Measurements from ENCODE around the gene FRMD7. TPM values are rescaled to one million over a fixed set of nuclear protein-coding genes. Genes with fewer than 3 reads are reported as not detected.

The FRMD7 gene
- total RNA-seq, 4 donors from 2014 or later: not detected

DNA sequence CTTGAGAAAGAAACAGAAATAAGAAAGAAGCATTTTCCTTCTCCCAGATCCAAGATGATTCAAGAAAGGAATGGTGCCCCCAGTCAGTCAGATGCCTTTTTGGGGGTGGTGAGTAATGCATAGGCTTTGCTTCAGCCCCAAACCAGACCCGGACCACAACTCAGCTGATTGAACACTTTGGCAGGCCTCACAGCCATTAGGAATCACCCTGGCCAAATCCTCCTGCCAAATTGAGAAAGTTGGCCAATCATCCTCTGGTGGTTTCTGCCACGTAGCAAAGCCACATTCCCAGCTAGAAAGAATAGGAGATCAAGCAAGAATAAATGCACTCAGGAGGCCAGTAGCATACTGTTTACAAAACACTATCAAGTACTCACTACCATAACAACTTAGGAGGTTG lies 33.7 kb downstream of the FRMD7 start:
- no peaks in the 10 kb centered on the region for H3K9me3 ChIP-seq
- no peak overlapping the region for H3K27ac ChIP-seq
- DNase-seq (ENCODE audit: low spot score in 2 of 2): no peak
- WGBS, 2 donors: 38 to 57% methylated on average over 2 of the region's 2 CpGs
- no peaks in the 10 kb centered on the region for H3K36me3 ChIP-seq
- TF ChIP-seq POLR2A (IDR thresholded peaks at IDR 0.05) (no peak), EP300 (IDR thresholded peaks at IDR 0.05) (no peak)
- TF ChIP-seq, protein P1, sequence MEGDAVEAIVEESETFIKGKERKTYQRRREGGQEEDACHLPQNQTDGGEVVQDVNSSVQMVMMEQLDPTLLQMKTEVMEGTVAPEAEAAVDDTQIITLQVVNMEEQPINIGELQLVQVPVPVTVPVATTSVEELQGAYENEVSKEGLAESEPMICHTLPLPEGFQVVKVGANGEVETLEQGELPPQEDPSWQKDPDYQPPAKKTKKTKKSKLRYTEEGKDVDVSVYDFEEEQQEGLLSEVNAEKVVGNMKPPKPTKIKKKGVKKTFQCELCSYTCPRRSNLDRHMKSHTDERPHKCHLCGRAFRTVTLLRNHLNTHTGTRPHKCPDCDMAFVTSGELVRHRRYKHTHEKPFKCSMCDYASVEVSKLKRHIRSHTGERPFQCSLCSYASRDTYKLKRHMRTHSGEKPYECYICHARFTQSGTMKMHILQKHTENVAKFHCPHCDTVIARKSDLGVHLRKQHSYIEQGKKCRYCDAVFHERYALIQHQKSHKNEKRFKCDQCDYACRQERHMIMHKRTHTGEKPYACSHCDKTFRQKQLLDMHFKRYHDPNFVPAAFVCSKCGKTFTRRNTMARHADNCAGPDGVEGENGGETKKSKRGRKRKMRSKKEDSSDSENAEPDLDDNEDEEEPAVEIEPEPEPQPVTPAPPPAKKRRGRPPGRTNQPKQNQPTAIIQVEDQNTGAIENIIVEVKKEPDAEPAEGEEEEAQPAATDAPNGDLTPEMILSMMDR (IDR thresholded peaks at IDR 0.05): no peak
- H3K27me3 ChIP-seq: peaks cover 0 to 6% of the 10 kb centered on the region in 2 donors
- no peaks in the 10 kb centered on the region for H3K4me1 ChIP-seq
- no peak overlapping the region for H3K4me3 ChIP-seq

DNA sequence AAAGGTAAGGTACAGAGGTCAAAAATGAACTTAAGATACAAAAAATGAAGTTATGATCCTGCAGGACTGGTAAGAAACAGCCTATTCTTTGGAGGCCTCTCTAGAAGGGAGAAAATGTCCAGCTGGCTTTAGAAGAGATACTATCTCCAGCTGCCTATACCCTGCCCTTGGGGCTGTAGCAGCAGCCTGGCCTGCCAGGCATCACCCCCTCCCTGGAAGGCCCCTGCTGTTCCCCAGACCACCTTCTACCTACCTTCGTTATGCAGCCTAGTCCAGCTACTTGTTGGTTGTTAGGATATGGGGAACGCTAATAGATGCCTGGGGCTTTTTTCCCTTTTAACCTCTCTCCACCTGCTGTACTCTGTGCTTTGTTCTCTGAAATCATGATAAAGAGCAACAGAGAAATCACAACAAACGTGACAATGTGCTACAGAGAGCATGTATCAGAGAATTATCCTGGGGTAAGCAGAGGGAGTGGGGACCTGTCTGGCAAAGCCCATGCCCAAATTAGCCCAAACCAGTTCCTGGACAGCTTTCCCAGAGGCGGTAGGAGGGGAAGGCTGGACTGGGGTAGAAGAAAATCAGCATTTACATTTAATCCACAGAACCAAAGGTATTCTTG lies 34.5 kb downstream of the FRMD7 start:
- WGBS, 2 donors: 68 to 69% methylated on average over 4 of the region's 4 CpGs

DNA sequence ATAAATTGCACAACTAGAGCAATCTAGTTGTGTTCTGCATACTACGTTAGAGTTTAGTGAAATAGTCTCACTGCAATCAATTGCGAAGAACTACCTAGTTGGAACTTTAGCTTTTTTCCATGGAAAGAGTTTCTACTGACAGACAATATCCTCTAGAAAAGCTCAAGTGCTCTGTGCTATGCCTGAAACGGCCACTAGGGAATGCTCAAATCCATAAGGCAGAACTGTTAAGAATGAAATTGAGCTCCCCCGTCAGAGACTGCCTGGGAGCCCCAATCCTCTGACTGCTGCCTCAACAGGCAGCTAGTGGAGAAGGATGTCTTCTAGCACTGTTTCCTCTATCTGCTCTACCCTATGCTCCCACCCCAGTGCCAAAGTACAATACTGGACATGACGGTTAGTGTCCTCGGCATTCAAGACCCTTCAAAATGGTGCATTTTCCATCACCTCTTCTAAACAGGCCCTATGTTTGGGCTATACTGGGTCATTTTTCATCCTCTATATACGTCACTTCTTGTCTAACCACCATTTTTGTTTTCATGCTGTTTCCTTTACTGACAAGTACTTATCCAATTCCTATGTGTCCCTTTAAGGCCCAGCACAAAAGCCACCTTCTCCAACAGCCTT lies 35.3 kb downstream of the FRMD7 start:
- Histone ChIP-seq H3K4me1 (no peaks in the 10 kb centered on the region), H3K27ac (no peak overlapping the region), H3K9me3 (no peaks in the 10 kb centered on the region), H3K4me3 (no peak overlapping the region), H3K27me3 (peaks cover 0 to 6% of the 10 kb centered on the region in 2 donors), H3K36me3 (no peaks in the 10 kb centered on the region)
- WGBS, 2 donors: 41 to 45% methylated on average over 7 of the region's 7 CpGs
- TF ChIP-seq, protein P1 (IDR thresholded peaks at IDR 0.05): peak; percentile 64 to 70 (median 64)
- TF ChIP-seq EP300 (IDR thresholded peaks at IDR 0.05): no peak
- peak; percentile 38 to 81 for DNase-seq (ENCODE audit: low spot score in 2 of 2)

More for the DNA sequence above, 34.5 kb downstream of the FRMD7 start:
- no peaks in the 10 kb centered on the region for H3K9me3 ChIP-seq
- no peak overlapping the region for H3K4me3 ChIP-seq
- H3K27me3 ChIP-seq: peaks cover 0 to 6% of the 10 kb centered on the region in 2 donors
- H3K27ac ChIP-seq: no peak overlapping the region
- TF ChIP-seq POLR2A (IDR thresholded peaks at IDR 0.05) (no peak), EP300 (IDR thresholded peaks at IDR 0.05) (no peak)
- TF ChIP-seq, protein P1 (IDR thresholded peaks at IDR 0.05): no peak
- DNase-seq (ENCODE audit: low spot score in 2 of 2): no peak
- H3K4me1 ChIP-seq: no peaks in the 10 kb centered on the region
- H3K36me3 ChIP-seq: no peaks in the 10 kb centered on the region

DNA sequence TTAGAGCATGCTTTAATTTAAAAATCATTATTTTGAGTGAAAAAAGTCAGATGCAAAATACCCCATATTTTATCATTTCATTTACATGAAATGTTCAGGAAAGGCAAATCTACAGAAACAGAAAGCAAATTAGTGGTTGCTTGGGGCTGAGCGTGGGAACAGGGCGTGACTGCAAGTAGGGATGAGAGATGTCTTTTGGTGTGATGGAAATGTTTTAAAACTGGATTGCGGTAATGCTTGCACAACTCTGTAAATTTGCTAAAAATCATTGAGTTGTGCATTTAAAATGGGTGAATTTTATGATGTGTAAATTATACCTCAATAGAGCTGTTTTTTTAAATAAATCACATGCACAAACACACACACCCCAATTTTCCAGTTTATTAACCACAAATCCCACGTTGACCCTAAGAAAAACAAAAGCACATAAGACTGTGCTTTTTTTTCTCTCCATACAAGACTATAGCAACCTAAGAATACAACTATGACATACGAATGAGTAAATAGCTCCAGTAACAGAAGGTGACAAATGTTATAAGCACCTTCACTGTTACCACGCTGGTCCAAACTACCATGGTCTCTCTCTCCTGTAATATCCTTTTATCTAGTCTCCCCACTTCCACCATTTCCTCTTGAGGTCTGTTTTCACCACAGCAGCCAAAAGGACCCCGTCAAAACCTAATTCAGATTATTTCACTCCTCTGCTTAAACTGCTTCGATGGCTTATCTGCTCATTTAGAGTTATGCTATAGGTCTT lies 37.2 kb downstream of the FRMD7 start:
- no peak overlapping the region for H3K4me3 ChIP-seq
- H3K27me3 ChIP-seq: peaks cover 0 to 6% of the 10 kb centered on the region in 2 donors
- DNase-seq (ENCODE audit: low spot score in 2 of 2): no peak
- TF ChIP-seq EP300 (IDR thresholded peaks at IDR 0.05) (no peak), POLR2A (IDR thresholded peaks at IDR 0.05) (no peak)
- TF ChIP-seq, protein P1 (IDR thresholded peaks at IDR 0.05): no peak
- no peaks in the 10 kb centered on the region for H3K4me1 ChIP-seq
- H3K27ac ChIP-seq: no peak overlapping the region
- no peaks in the 10 kb centered on the region for H3K9me3 ChIP-seq
- no peaks in the 10 kb centered on the region for H3K36me3 ChIP-seq
- 59 to 66% methylated on average over 8 of the region's 8 CpGs for WGBS, 2 donors

DNA sequence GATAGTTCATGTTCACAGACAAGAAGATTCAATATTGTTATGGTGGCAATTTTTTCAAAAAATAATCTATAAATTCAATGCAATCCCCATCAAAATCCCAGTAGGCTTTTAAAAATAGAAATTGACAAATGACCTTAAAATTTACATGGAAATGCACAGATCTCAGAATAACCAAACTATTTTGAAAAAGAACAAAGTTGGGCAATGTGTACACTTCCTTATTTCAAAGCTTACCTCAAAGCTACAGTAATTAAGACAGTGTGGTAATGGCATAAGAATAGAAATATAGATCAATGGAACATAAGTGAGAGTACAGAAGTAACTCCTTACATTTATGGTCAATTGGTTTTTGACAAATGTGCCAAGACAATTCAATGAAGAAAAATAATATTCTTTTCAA lies 39.0 kb downstream of the FRMD7 start:
- Histone ChIP-seq H3K4me3 (no peak overlapping the region), H3K27me3 (peaks cover 0 to 17% of the 10 kb centered on the region in 2 donors), H3K4me1 (no peaks in the 10 kb centered on the region), H3K27ac (no peak overlapping the region), H3K9me3 (no peaks in the 10 kb centered on the region), H3K36me3 (no peaks in the 10 kb centered on the region)
- TF ChIP-seq EP300 (IDR thresholded peaks at IDR 0.05): no peak
- TF ChIP-seq, protein P1 (IDR thresholded peaks at IDR 0.05): no peak
- no peak for TF ChIP-seq POLR2A (IDR thresholded peaks at IDR 0.05)
- no peak for DNase-seq (ENCODE audit: low spot score in 2 of 2)
